A549 (cell line): Measurements from ENCODE around the gene MSI2.

ENCODE experiments used
- CBX8 ChIP-seq: fragments of 200-600 bp; sonication (generic); IDR thresholded peaks from 2 replicates; pipeline ENCODE4 v1.6.1; 2016
- ELK1 ChIP-seq: fragments of 150-350 bp; IDR thresholded peaks from 2 replicates; pipeline ENCODE4 v1.6.1; 2014; ENCODE audit warnings: low read depth, mild to moderate bottlenecking, low read length
- EP300 ChIP-seq, 2 experiments: fragments of >200 bp; sonication (Bioruptor Twin); formaldehyde crosslinking; IDR thresholded peaks; 2 replicates in 1 of 2; 3 replicates in 1 of 2; pipeline ENCODE4 v1.6.1; 2016 to 2017
- ESRRA ChIP-seq: fragments of 150-350 bp; IDR thresholded peaks from 2 replicates; pipeline ENCODE4 v1.6.1; 2014; ENCODE audit warnings: mild to moderate bottlenecking, low read length, borderline replicate concordance
- POLR2A ChIP-seq: IDR thresholded peaks from 2 replicates; pipeline ENCODE4 v1.6.1; 2012; ENCODE audit warnings: mild to moderate bottlenecking, low read length
- SMC3 ChIP-seq: fragments of >200 bp; sonication (Bioruptor Twin); formaldehyde crosslinking; IDR thresholded peaks from 3 replicates; pipeline ENCODE4 v1.6.1; 2018; ENCODE audit warnings: inconsistent platforms
- TF ChIP-seq, protein P1 (sequence below): fragments of >200 bp; sonication (Bioruptor Twin); formaldehyde crosslinking; IDR thresholded peaks from 3 replicates; pipeline ENCODE4 v1.5.1; 2016
- TF ChIP-seq, protein P2 (sequence below): fragments of >200 bp; sonication (Bioruptor Twin); formaldehyde crosslinking; IDR thresholded peaks from 2 replicates; pipeline ENCODE4 v1.6.1; 2016

DNA sequence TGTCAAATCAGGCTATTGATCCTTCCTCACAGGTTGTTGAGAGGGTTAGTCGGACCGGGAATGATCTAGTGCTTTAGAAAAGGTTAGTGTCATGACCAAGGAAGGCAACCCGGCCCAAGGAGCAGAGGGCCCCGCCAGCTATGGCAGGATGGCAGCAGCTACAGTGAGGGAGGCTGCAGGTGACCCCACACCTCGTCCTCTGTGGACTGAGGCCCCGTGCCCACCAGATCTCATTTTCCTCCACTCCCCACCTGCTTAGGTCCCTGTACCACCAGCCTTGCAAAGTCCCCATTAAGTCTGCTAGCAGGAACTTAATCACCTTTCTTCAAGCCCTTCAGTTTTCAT is 381.3 kb downstream of the MSI2 start:
- no peak for TF ChIP-seq SMC3
- TF ChIP-seq ELK1, result no peak
- TF ChIP-seq ESRRA, result no peak
- TF ChIP-seq POLR2A, result no peak
- TF ChIP-seq CBX8, result no peak
- TF ChIP-seq, protein P1, sequence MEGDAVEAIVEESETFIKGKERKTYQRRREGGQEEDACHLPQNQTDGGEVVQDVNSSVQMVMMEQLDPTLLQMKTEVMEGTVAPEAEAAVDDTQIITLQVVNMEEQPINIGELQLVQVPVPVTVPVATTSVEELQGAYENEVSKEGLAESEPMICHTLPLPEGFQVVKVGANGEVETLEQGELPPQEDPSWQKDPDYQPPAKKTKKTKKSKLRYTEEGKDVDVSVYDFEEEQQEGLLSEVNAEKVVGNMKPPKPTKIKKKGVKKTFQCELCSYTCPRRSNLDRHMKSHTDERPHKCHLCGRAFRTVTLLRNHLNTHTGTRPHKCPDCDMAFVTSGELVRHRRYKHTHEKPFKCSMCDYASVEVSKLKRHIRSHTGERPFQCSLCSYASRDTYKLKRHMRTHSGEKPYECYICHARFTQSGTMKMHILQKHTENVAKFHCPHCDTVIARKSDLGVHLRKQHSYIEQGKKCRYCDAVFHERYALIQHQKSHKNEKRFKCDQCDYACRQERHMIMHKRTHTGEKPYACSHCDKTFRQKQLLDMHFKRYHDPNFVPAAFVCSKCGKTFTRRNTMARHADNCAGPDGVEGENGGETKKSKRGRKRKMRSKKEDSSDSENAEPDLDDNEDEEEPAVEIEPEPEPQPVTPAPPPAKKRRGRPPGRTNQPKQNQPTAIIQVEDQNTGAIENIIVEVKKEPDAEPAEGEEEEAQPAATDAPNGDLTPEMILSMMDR, result no peak
- TF ChIP-seq EP300 (IDR thresholded peaks at IDR 0.05), result no peak
- TF ChIP-seq, protein P2, sequence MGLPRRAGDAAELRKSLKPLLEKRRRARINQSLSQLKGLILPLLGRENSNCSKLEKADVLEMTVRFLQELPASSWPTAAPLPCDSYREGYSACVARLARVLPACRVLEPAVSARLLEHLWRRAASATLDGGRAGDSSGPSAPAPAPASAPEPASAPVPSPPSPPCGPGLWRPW, result no peak
